Left cardiac atrium (tissue), 4 donors: ENCODE measurements around the gene M1AP. TPM values are rescaled to one million over a fixed set of nuclear protein-coding genes. Genes with fewer than 3 reads are reported as not detected.
"Not testable (repeated sequence)": the region's sequence is repeated elsewhere in the genome, so short reads cannot be mapped to it uniquely, and the experiment has no call there.

Source experiments
- ATAC-seq, 2 donors: fragments of 200-7000 bp; cut with Tn5 transposase; one replicate each; pipeline ENCODE4 v1.9.1; 2020; ENCODE audit warnings: mild to moderate bottlenecking in 2 of 2, moderate library complexity in 2 of 2
- DNase-seq: peaks from one replicate; pipeline ENCODE4 v3.0.0-alpha.2; 2020
- intact Hi-C, 2 donors: fragments of 100-400 bp; cut with DNase I; formaldehyde crosslinking; loops; one replicate each; pipeline versions ENCODE4 v1.14.1 to v1.15.1; 2022 to 2023
- total RNA-seq, 2 donors: library from RNA; stranded (reverse); fragmentation: NEBNext Ultra II Directional; extraction: Animal tissue kit (Norgen Biotek cat#: 25700); gene quantifications; one replicate each; pipeline ENCODE4 v1.2.1, GENCODE V29; 2021
- donor health status: DM: no; HTN: yes; CAD: no.
- donor health status: DM: no; HTN: yes; CAD: no; lungs with severe emphysema.
- donor health status: DM: yes; HTN: yes; CAD: no.
- donor health status: Dilated cardiomyopathy.

M1AP gene
- total RNA-seq, 2 donors from 2014 or later: 0.44 to 0.65 TPM

GRCh38 chr2:74658516-74658915 lies 10.4 kb upstream of the M1AP start:
- DNase-seq: no peak
- intact Hi-C loops: no loop called here
- ATAC-seq: no peak

DNA sequence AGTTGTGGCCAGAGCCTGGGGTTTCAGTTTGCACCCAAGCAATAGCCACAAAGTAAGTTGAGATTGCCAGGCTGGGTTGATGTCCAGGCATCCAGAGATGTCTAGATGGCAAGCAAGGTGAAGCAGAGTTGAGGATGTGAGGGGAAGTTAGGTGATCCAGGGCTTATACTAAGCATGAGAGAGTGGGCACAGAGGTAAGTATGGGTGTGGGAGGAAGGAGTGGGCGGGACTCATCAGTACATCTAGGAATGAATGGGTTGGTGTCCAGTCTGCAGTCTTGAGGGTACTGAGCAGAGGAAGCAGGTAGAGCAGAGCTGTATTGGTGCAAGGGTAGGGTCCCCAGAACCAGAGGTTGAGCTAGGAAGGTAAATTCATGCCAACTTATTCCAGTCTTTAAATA lies 7.4 kb upstream of the M1AP start:
- intact Hi-C loops: no loop called here
- ATAC-seq (no peak), DNase-seq (no peak)

- ATAC-seq (peak; percentile 99 to 100), DNase-seq (peak; percentile 97)
- intact Hi-C loops: no loop called here
Observed at GRCh38 chr2:74653985-74654882, 6.1 kb upstream of the M1AP start, which contains the start of gene SEMA4F. SEMA4F (plus strand) TSS chr2:74654247; CDS start chr2:74654377, 130 bp downstream.

- intact Hi-C loops: no loop called here
- ATAC-seq (peak; percentile 6 to 17), DNase-seq (no peak)
Observed at GRCh38 chr2:74653589-74653984, 5.5 kb upstream of the M1AP start.

DNA sequence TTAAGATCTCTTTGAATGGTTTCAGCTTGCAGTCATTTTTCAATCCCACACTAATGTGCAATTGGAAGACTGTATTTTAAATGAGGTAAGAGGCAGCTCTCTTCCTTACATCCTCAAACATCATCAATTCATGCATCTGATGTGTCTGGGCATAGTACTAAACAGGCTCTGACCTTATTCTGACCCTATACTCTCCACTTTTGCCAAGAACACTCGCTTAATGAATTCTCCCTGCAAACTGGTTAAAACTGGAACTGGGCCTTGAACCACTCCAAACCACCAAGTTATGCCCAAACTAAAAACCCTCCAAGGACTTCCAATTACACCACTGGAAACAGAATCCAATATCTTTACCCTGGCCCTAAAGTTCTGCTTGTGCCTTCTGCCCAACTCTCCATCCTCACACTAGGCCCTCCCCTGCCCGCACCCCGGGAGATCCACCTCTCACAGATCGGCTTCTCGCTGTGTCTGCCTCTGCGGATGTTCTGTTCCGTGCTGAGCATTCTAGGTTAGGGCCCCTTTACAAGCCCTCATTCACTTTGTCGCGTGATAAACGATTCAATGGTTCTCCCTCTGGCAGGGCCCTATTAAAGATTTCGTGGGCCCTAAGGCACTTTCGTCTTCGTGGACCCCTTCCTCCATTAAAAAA lies 1.2 kb downstream of the M1AP start:
- no peak for DNase-seq
- ATAC-seq: no peak
- intact Hi-C loops: no loop called here

DNA sequence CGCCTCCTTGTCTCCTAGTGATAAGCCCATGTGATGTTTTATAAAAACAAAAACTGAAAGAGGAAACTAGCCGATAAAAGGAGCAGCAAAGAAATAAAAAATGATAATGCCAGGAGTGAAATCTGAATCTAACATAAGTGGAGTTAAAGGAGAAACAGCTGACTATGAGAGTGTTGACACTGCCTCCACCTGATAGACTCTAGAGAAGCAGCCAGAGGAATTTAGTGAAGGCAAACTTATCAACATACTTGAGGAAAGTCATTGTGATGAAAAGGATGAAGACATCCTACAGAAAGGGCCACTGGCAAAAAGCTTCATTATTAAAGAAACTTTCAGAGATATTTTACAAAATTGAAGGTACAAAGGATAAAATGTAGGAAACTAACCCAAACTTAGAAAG lies 1.9 kb downstream of the M1AP start:
- intact Hi-C loops: no loop called here
- ATAC-seq (no peak), DNase-seq (no peak)

DNA sequence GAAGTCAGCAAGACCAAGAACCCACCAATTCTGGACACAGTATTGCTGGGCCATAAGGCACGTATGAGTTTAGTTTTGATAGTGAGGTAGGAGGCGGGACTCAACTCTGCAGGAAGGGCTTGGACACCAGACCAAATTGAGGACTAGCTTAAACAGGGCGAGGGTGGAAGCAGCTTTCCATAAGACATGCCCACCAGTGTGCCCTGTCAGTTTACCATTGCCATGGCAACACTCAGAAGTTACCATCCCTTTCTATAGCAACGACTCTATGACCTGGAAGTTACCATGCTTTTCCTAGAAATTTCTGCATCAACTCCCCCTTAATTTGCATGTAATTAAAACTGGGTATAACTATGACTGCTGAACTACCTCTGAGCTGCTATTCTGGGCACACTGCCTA lies 2.8 kb downstream of the M1AP start:
- ATAC-seq (no peak), DNase-seq (no peak)
- intact Hi-C loops: no loop called here

DNA sequence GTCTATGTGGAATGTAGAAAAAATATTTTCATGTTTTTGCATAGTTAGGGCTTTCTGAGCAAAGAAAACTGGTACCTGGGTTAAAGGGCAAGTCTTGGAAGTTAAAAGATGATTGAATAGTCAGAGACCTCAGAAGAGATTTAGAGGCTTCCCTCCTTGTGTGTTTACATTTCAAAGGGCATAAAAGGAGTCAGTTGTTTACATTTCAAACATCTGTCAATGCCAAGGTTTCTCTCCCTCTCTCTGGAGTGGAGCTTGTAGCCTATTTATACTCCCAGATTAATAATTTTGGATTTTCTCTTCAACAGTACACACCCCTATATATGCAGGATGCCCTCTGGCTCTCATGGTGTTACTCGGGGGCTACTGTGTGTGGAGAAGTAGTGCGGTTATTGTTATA lies 8.6 kb downstream of the M1AP start:
- no peak for ATAC-seq
- DNase-seq: no peak
- intact Hi-C loops: no loop called here

GRCh38 chr2:74632939-74633312 lies 15.2 kb downstream of the M1AP start:
- DNase-seq (no peak), ATAC-seq (peak in 1 of 2 donors; percentile 64)
- intact Hi-C loops: no loop called here

- DNase-seq (no peak), ATAC-seq (peak in 1 of 2 donors; percentile 72)
- intact Hi-C loops: no loop called here
Observed at GRCh38 chr2:74632209-74632938, 15.8 kb downstream of the M1AP start.

DNA sequence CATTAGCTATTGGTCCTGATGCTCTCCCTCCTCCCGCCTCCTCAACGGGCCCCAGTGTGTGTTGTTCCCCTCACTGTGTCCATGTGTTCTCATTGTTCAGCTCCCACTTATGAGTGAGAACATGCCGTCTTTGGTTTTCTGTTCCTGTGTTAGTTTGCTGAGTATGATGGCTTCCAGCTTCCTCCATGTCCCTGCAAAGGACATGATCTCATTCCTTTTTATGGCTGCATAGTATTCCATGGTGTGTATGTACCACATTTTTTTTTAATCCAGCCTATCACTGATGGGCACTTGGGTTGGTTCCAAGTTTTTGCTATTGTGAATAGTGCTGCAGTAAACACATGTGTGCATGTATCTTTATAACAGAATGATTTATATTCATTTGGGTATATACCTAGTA lies 17.7 kb downstream of the M1AP start:
- DNase-seq, ATAC-seq, intact Hi-C loops: not testable (repeated sequence)

DNA sequence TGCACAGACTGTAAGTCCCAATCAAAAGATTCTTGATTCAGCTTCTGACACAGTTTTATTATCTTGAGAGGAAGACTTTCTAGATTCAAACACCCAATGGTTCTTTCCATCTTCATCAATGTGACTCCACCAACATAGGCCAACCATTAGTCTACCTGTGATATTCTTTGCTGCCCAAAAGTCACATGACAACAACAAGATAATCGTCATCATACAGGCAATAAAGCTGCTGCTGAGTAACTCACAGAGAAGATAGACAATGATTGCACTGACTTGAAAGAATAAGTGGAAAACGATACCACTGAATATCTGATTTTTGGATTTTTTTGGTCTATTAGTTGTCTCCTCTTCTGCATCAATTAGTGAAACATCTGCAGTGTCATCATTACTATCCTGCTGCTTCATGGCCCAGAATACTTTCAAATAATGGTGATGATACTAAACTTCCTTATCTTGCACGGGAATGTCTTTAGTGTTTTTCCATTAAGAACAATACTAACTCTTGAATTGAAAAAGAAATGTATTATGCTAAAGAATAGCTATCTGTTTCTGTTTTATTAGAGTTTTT lies 19.5 kb downstream of the M1AP start:
- DNase-seq (no peak), ATAC-seq (no peak)
- intact Hi-C loops: no loop called here

GRCh38 chr2:74625658-74626425 lies 22.3 kb downstream of the M1AP start:
- DNase-seq (no peak), ATAC-seq (no peak)
- intact Hi-C loops: no loop called here

DNA sequence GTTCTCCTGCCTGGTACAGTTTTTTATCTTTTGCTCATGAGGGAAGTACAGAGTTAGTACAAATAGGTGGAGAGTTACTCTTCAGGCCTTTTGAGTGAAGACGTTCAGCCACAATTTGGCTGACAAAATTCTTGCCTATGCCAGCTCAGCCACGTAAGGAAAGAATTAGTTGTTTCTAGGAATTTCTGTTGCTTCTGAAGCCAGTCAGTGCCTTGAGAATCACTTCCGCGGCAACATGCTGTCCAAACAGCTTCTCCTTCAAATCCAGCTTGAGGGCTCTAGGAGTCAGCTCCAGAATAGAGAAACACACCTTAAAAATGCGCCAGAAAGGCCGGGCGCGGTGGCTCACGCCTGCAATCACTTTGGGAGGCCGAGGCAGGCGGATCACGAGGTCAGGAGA lies 27.5 kb downstream of the M1AP start:
- no peak for ATAC-seq
- DNase-seq: no peak
- intact Hi-C loops: no loop called here

GRCh38 chr2:74619651-74620297 lies 28.4 kb downstream of the M1AP start:
- ATAC-seq: no peak
- no peak for DNase-seq
- intact Hi-C loops: no loop called here

DNA sequence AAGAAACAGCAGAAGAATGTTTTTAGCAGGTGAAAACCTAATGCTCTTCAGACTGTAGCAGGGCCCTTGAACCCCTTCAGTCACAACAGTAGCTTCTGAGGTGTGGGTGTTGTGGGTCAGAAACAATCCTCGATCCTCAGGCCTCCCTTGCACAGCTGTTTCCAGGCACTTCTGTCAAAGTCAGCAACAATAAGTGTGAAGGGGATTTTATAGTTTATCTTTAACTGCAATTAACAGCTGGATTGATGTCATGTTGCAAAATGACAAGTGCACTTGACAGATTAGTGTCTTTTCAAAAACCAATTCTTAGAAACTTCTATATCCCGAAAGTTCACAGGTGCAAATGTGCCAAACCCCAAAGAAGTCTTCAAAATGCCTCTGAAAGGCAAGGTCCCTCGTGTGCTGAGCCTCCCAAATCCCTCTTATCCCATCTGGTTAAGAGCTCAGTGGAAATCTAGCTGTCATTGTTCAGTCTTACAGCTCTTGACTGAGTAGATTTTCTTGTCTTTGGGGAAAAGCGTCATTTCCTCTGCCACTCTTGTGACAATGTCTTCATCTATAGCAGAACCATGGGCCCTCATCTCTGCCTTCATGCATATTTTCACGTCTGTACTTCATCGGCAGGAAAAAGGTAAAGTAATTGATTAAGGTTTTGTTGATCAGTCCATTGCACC lies 29.6 kb downstream of the M1AP start:
- intact Hi-C loops: no loop called here
- ATAC-seq: no peak

DNA sequence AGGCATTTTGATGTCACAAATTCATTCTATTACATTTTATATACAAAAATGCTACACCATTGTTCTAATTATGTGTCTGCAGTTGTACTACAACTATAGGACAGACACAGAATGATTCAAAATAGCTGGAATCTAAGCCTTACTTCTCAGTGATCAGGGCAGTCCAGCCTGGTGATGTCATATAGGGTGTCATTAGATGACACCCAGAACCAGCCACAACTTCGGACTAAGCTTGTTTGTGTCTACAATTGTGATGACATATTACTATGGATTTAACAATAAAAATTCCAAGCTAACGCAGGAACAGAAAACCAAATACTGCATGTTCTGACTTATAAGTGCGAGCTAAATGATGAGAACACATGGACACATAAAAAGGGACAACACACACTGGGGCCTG lies 31.0 kb downstream of the M1AP start:
- intact Hi-C loops: no loop called here
- no peak for ATAC-seq
- DNase-seq: no peak

More for the DNA sequence above, 29.6 kb downstream of the M1AP start:
- DNase-seq: no peak

GRCh38 chr2:74606927-74607326 lies 41.2 kb downstream of the M1AP start:
- no peak for DNase-seq
- intact Hi-C loops: no loop called here
- ATAC-seq: no peak
